DND-41 (cell line): Measurements from ENCODE around the gene WDR5.

ENCODE experiments used
- EZH2 ChIP-seq: IDR thresholded peaks from 3 replicates; pipeline ENCODE4 v1.6.1; 2012; ENCODE audit warnings: borderline replicate concordance, low read depth, mild to moderate bottlenecking, moderate library complexity, low read length, inconsistent platforms; ENCODE audit not compliant: severe bottlenecking
- TF ChIP-seq, protein P1 (sequence below): IDR thresholded peaks from 2 replicates; pipeline ENCODE4 v1.5.1; 2012; ENCODE audit warnings: borderline replicate concordance, low read length, moderate library complexity, mild to moderate bottlenecking; ENCODE audit not compliant: poor library complexity, severe bottlenecking; ENCODE audit errors: extremely low read depth

DNA sequence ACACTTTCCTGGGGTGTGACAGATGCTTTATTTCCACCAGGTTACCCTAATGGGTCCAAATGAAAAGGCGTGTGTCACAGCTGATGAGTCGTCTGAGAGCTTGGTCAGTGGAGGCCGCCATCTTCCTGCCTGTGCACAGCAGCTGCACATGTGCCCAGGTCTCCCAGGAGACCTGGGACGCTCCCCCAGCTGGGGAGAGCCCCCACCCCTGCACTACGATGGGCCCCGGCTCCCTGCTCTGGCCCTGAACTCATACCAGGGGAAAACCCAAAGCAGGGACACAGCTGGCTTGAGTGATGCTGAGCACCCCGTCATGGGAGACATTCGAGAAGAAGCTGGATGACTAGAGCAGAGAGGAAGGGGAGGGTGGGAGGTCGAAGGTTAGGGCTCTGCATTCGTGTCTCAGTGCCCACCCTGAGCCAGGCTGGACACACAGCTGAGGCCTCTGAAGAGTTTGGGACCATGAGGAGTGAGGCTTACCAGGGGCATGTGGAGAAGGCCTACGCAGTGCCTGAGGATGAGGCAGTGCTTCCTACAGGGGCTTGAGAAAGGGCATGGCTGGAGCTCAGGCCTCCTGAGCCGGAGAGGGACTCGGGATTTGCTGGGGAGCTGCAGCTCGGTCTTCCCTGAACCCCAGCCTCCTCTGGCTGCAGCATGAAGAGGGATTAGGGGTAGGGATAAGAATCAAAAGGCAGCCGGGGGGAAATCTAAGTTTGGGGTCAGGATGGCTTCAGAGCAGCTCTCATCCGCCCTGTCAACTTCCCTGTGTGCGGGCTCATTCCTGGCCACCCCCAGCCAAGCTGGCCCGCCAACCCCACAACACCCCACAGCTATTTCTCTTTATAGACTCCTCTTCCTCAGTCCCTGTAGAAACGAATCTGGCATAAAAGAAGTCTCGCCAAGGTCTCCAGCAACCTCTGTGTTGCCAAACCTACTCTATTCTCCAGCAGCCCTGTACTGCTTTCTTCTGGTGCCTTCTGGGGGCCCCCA is 70.7 kb downstream of the WDR5 start:
- TF ChIP-seq, protein P1, sequence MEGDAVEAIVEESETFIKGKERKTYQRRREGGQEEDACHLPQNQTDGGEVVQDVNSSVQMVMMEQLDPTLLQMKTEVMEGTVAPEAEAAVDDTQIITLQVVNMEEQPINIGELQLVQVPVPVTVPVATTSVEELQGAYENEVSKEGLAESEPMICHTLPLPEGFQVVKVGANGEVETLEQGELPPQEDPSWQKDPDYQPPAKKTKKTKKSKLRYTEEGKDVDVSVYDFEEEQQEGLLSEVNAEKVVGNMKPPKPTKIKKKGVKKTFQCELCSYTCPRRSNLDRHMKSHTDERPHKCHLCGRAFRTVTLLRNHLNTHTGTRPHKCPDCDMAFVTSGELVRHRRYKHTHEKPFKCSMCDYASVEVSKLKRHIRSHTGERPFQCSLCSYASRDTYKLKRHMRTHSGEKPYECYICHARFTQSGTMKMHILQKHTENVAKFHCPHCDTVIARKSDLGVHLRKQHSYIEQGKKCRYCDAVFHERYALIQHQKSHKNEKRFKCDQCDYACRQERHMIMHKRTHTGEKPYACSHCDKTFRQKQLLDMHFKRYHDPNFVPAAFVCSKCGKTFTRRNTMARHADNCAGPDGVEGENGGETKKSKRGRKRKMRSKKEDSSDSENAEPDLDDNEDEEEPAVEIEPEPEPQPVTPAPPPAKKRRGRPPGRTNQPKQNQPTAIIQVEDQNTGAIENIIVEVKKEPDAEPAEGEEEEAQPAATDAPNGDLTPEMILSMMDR = no peak
- TF ChIP-seq EZH2 = no peak
